GM23338 (cell line): ENCODE results near the gene STXBP5.

Experiments
- CREB1 ChIP-seq: fragments of 250-450 bp; sonication (Bioruptor Pico); IDR thresholded peaks from 2 replicates; pipeline ENCODE4 v1.5.0; 2020; ENCODE audit warnings: low read depth, mild to moderate bottlenecking, moderate library complexity
- CTCF ChIP-seq, 2 experiments: fragments of 200-600 bp in 1 of 2; sonication (generic) in 1 of 2; conservative IDR thresholded peaks; 2 replicates each; pipeline versions ENCODE4 v1.5.1 to v1.6.1; 2016 to 2017; ENCODE audit warnings: antibody characterized with exemption in 2 of 2, low read depth in 2 of 2, mild to moderate bottlenecking in 2 of 2, moderate library complexity in 1 of 2
- EZH2 ChIP-seq: fragments of 200-600 bp; sonication (generic); IDR thresholded peaks from one replicate; pipeline ENCODE4 v1.8.0; 2017; ENCODE audit warnings: antibody characterized with exemption, mild to moderate bottlenecking, low read depth; ENCODE audit not compliant: unreplicated experiment
- NANOG ChIP-seq: IDR thresholded peaks from 2 replicates; pipeline ENCODE4 v1.6.1; 2016; ENCODE audit warnings: antibody characterized with exemption, borderline replicate concordance
- POLR2AphosphoS5 ChIP-seq: IDR thresholded peaks from 2 replicates; pipeline ENCODE4 v1.6.1; 2016; ENCODE audit warnings: antibody characterized with exemption, low read depth
- STAT1 ChIP-seq: IDR thresholded peaks from one replicate; pipeline ENCODE4 v1.6.1; 2016; ENCODE audit warnings: antibody characterized with exemption; ENCODE audit not compliant: unreplicated experiment

- TF ChIP-seq CTCF (conservative IDR thresholded peaks at IDR 0.05; ENCODE audit: low read depth in 2 of 2): no peak
- no peak for TF ChIP-seq STAT1
- no peak for TF ChIP-seq NANOG
- TF ChIP-seq EZH2: no peak
- TF ChIP-seq CREB1 (CRISPR knock-in tag): no peak
- TF ChIP-seq POLR2AphosphoS5: no peak
Observed at GRCh38 chr6:147238906-147239305, 34.7 kb downstream of the STXBP5 start.
